ENCODE results near the gene GLTPD2.

The GLTPD2 gene

GRCh38 chr17:4782652-4783051 lies 6.1 kb upstream of the GLTPD2 start:
- no peak overlapping the region for H3K4me3 ChIP-seq (replicated peaks; ENCODE audit: low read depth, low read length)
- TF ChIP-seq CTCF (IDR thresholded peaks at IDR 0.05; ENCODE audit: low read length, missing control alignments), result no peak
- DNase-seq (ENCODE audit: low read depth), result no peak

- no peak for DNase-seq (ENCODE audit: low read depth)
- TF ChIP-seq CTCF (IDR thresholded peaks at IDR 0.05; ENCODE audit: low read length, missing control alignments), result no peak
- H3K4me3 ChIP-seq (replicated peaks; ENCODE audit: low read depth, low read length), result peak overlapping the region; percentile 14
Measured at GRCh38 chr17:4785311-4786105, 3.3 kb upstream of the GLTPD2 start.

DNA sequence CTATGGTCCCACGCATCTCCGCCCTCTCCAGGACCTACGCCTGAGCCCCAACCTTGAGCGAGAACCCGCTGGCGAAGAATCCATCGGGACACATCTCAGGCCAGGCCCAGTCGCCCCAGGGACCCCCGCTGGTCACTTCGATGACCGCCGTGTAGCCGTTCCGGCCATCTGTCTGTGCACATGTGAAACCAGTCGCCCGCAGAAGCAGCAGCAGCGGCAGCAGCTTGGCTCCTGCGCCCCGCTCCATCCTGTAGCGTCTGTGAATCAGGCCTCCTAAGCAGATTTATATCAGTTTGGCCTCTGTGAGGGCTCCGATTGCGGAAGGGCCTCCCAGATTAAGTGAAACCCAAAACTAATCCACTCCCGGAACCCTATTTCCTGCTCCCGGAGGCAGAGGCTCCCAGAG lies 2.7 kb upstream of the GLTPD2 start, which contains the start of gene VMO1:
TSS of gene VMO1 (minus strand) at position 259 of the 406 bp plus-strand sequence. CDS start at position 247, 12 bp downstream.
- no peak for DNase-seq (ENCODE audit: low read depth)
- H3K4me3 ChIP-seq (replicated peaks; ENCODE audit: low read depth, low read length), result peak within 1 kb of the TSS; percentile 14
- TF ChIP-seq CTCF (IDR thresholded peaks at IDR 0.05; ENCODE audit: low read length, missing control alignments), result no peak

DNA sequence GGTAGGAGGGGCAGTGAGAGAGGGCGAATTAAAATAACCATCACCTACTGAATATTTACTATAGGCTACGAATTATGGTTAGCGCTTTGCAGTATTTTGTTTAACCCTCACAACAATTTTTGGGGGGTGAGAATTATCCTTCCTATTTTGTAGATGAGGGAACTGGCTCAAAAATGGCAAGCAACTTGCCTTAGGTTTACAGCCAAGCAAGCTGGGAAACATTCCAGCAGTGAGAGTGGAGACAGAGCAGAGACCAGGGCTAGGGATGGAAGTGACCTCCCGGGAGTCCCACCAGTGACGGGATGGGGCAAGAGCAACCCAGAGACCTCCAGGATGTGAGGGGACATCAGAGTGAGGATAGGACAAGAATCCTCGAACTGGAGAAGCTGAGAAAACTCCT lies 2.2 kb upstream of the GLTPD2 start:
- H3K4me3 ChIP-seq (replicated peaks; ENCODE audit: low read depth, low read length), result no peak overlapping the region
- no peak for DNase-seq (ENCODE audit: low read depth)
- no peak for TF ChIP-seq CTCF (IDR thresholded peaks at IDR 0.05; ENCODE audit: low read length, missing control alignments)

- no peak for TF ChIP-seq CTCF (IDR thresholded peaks at IDR 0.05; ENCODE audit: low read length, missing control alignments)
- no peak overlapping the region for H3K4me3 ChIP-seq (replicated peaks; ENCODE audit: low read depth, low read length)
- DNase-seq (ENCODE audit: low read depth), result no peak
Measured at GRCh38 chr17:4788159-4788806, 481 bp upstream of the GLTPD2 start.

GRCh38 chr17:4789701-4789950 lies 862 bp downstream of the GLTPD2 start:
- peak overlapping the region; percentile 65 for H3K4me3 ChIP-seq (replicated peaks; ENCODE audit: low read depth, low read length)
- TF ChIP-seq CTCF (IDR thresholded peaks at IDR 0.05; ENCODE audit: low read length, missing control alignments), result no peak
- DNase-seq (ENCODE audit: low read depth), result no peak

All from fibroblast of pulmonary artery (primary cell).